Right forelimb (tissue), 1 donor: Measurements from ENCODE around the gene LRRC36.
A peak's percentile ranks its signal among the peaks of the same experiment; 100 is the strongest.

ENCODE experiments used
- DNase-seq: peaks from one replicate; pipeline ENCODE4 v3.0.0-alpha.2; 2018

LRRC36 gene

DNA sequence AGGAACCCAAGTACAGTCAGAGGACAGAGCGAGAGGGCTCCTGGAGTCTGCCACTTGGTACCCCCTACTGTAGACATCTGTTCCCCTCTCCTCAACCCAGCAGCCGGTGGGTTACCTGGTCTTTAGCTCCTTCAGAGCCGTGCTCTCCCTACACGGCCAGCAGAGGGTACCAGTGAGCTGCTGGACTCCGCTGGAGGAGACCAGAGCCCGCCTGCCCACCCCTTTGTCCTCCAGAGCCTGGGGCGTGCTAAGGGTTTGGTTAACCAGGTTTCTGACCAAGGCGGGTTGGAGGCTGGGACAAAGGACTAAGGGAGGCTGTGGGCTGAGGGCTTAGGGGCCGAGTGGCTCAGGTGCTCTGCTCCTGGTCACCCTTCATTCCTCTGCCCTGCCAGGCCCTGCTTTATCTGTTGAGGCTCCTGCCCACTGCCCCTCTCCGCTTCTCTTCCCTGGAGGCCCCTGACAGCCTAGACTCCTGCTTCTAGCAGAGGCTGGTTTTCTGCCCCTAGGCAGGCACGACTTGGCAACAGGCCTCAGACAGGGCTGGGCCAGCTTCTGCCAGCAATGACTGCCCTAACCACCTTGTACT is 101.6 kb downstream of the LRRC36 start:
- DNase-seq: no peak

- no peak for DNase-seq
Measured at GRCh38 chr16:67429053-67429798, 102.6 kb downstream of the LRRC36 start.

GRCh38 chr16:67429799-67430503 is 103.3 kb downstream of the LRRC36 start:
- DNase-seq: no peak

- DNase-seq: no peak
Measured at GRCh38 chr16:67430504-67430976, 103.9 kb downstream of the LRRC36 start.

GRCh38 chr16:67430977-67431774 is 104.6 kb downstream of the LRRC36 start, which contains the start of gene HSD11B2:
TSS of gene HSD11B2 (plus strand) at chr16:67431121. CDS start at chr16:67431249, 128 bp downstream.
- peak; percentile 76 for DNase-seq

DNA sequence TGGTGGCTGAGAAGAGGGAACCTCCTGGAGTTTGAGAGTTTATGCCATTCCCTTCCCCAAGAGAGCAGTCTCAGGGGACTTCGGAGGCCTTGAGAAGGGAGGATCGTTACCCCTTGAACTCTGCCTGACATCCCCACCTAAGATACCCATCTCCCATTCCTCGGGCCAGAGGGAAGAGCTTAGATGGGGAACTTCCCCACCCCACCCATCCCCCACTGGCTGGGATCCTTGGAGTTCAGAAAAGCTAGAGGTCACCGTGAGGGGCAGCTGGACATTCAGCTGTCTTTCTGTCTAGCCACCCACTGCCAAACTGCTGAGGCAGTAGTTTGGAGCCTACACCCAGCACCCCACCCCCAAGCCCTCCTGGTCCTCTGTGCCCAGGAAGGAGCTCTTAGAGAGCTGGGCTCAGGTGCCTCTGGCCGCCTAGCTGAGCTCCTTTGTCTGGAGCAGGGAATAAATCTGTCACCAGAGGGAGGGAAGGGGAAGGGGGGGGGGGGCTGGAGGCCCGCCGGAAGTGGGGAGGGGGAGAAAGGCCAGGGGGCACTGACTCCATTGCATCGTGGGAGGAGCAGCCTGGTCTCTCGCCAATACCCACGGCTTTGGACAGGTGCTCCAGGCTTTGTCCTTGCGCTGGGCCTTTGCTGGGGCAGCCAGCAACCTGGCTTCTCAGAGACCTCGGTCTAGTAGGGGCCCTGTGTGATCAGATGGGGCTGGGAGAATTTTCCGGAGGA is 105.3 kb downstream of the LRRC36 start:
- no peak for DNase-seq

GRCh38 chr16:67432506-67432890 is 105.9 kb downstream of the LRRC36 start:
- no peak for DNase-seq

GRCh38 chr16:67433131-67433719 is 106.6 kb downstream of the LRRC36 start:
- no peak for DNase-seq
